Adrenal gland (tissue), 12 donors: Measurements from ENCODE around the gene TKT. TPM values are rescaled to one million over a fixed set of nuclear protein-coding genes. Genes with fewer than 3 reads are reported as not detected.

ENCODE experiments used
- DNase-seq, 7 donors: peaks; one replicate each; pipeline ENCODE4 v3.0.0-alpha.2; 2019 to 2020
- H3K27ac ChIP-seq, 5 donors: fragments of 200-600 bp; sonication (generic) in 4 of 5; 1 replicate in 3 of 5; 2 replicates in 2 of 5; pipeline versions ENCODE4 v1.5.1 to v1.8.0; 2016 to 2020; ENCODE audit warnings: mild to moderate bottlenecking in 1 of 5
- H3K27me3 ChIP-seq: fragments of 200-600 bp; 2 replicates; pipeline ENCODE4 v1.8.0; 2021
- H3K36me3 ChIP-seq, 2 donors: fragments of 200-600 bp; replicated peaks in 1 of 2; 1 replicate in 1 of 2; 2 replicates in 1 of 2; pipeline versions ENCODE4 v1.5.1 to v1.8.0; 2018 to 2022
- H3K4me1 ChIP-seq, 2 donors: fragments of 200-600 bp; replicated peaks in 1 of 2; 1 replicate in 1 of 2; 2 replicates in 1 of 2; pipeline versions ENCODE4 v1.5.1 to v1.8.0; 2018 to 2021
- H3K4me3 ChIP-seq, 4 donors: fragments of 200-600 bp; sonication (generic) in 3 of 4; one replicate each; pipeline ENCODE4 v1.5.1; 2016 to 2018
- H3K9me3 ChIP-seq, 3 donors: fragments of 200-600 bp; sonication (generic) in 1 of 3; replicated peaks in 1 of 3; 1 replicate in 2 of 3; 2 replicates in 1 of 3; pipeline versions ENCODE4 v1.5.1 to v1.8.0; 2016 to 2021
- CTCF ChIP-seq, 6 experiments: fragments of 450-650 bp in 4 of 6; fragments of 200-600 bp in 2 of 6; sonication (generic) in 1 of 6; IDR thresholded peaks; 1 replicate in 5 of 6; 2 replicates in 1 of 6; pipeline versions ENCODE4 v1.5.1 to v1.8.0; 2016 to 2021; ENCODE audit warnings: antibody characterized with exemption in 6 of 6, mild to moderate bottlenecking in 2 of 6, moderate library complexity in 1 of 6
- POLR2A ChIP-seq, 2 donors: fragments of 450-650 bp; IDR thresholded peaks; one replicate each; pipeline ENCODE4 v1.6.1; 2017; ENCODE audit warnings: antibody characterized with exemption in 2 of 2, mild to moderate bottlenecking in 2 of 2, moderate library complexity in 1 of 2
- WGBS, 4 donors: extraction: QIAGEN DNeasy Blood & Tissue Kit in 2 of 4; methylation state at CpG; one replicate each; pipeline versions ENCODE4 v1.1.5 to v1.1.7; 2013 to 2017; 5-methylcytosine and 5-hydroxymethylcytosine counted together
- intact Hi-C, 2 donors: fragments of 100-400 bp; cut with DNase I; formaldehyde crosslinking; loops; one replicate each; pipeline versions ENCODE4 v1.14.1 to v1.15.0; 2022 to 2023
- polyA plus RNA-seq, 3 donors: library from polyadenylated mRNA; stranded (reverse); fragments of 200-250 nt in 2 of 3; fragments of 350-450 nt in 1 of 3; fragmentation: Illumina TruSeq in 1 of 3; extraction: RNeasy Lipid Tissue Mini Kit (QIAGEN cat#74804) in 1 of 3; gene quantifications; one replicate each; pipeline ENCODE4 v1.2.3, GENCODE V29; 2013 to 2014
- total RNA-seq, 9 donors: library from RNA; depleted of rRNA in 4 of 9; stranded (reverse); fragments of >200 nt in 4 of 9; fragments of 120-200 nt in 1 of 9; fragmentation: NEBNext Ultra II Directional in 1 of 9; extraction: Animal tissue kit (Norgen Biotek cat#: 25700) in 1 of 9; gene quantifications; one replicate each; pipeline versions ENCODE4 v1.1.0 to v1.2.4, GENCODE V29; 2013 to 2023
- donor health status: healthy with polysubstance abuse.
- donor health status: Bipolar disorder and iron deficiency.
- donor health status: DM: yes; HTN: yes; CAD: no.
- donor health status: DM: no; HTN: no; CAD: no.
- donor health status: DM: no; HTN: no; CAD: no.
- donor health status: DM: yes; HTN: yes; CAD: no.

TKT gene
- total and polyA plus RNA-seq, 12 donors = 131 to 516 (median 276) TPM

- Histone ChIP-seq H3K27me3 (no peaks in the 10 kb centered on the region), H3K36me3 (peaks cover 0 to 76% of the 10 kb centered on the region in 2 donors), H3K4me1 (peaks cover 6% of the 10 kb centered on the region in 2 donors), H3K27ac (no peak overlapping the region), H3K4me3 (no peak overlapping the region), H3K9me3 (no peaks in the 10 kb centered on the region)
- intact Hi-C loops = no loop called here
- WGBS, 4 donors = 49 to 83% (median 70%) methylated on average over 2 to 4 of the region's 4 CpGs
- TF ChIP-seq POLR2A (IDR thresholded peaks at IDR 0.05) = no peak
- no peak for TF ChIP-seq CTCF (IDR thresholded peaks at IDR 0.05)
- DNase-seq = no peak
These were observed 74.8 kb downstream of the TKT start for GRCh38 chr3:53181024-53181371.

- intact Hi-C loops = no loop called here
- Histone ChIP-seq H3K4me3 (no peak overlapping the region), H3K9me3 (no peaks in the 10 kb centered on the region), H3K27ac (no peak overlapping the region), H3K36me3 (peaks cover 0 to 70% of the 10 kb centered on the region in 2 donors), H3K27me3 (no peaks in the 10 kb centered on the region), H3K4me1 (peaks cover 10 to 11% of the 10 kb centered on the region in 2 donors)
- DNase-seq = no peak
- whole genome bisulfite sequencing, 4 donors = 76 to 81% (median 76%) methylated on average over 9 to 11 of the region's 11 CpGs
- TF ChIP-seq POLR2A (IDR thresholded peaks at IDR 0.05) = no peak
- no peak for TF ChIP-seq CTCF (IDR thresholded peaks at IDR 0.05)
These were observed 75.4 kb downstream of the TKT start for GRCh38 chr3:53180305-53181023.

GRCh38 chr3:53179580-53179979 is 76.2 kb downstream of the TKT start:
- WGBS, 4 donors = 90 to 93% (median 91%) methylated on average over 16 to 20 of the region's 20 CpGs
- Histone ChIP-seq H3K4me1 (peaks cover 10 to 18% of the 10 kb centered on the region in 2 donors), H3K9me3 (no peaks in the 10 kb centered on the region), H3K36me3 (peaks cover 0 to 61% of the 10 kb centered on the region in 2 donors), H3K27me3 (no peaks in the 10 kb centered on the region), H3K27ac (no peak overlapping the region), H3K4me3 (no peak overlapping the region)
- TF ChIP-seq POLR2A (IDR thresholded peaks at IDR 0.05) = no peak
- no peak for DNase-seq
- intact Hi-C loops = no loop called here

DNA sequence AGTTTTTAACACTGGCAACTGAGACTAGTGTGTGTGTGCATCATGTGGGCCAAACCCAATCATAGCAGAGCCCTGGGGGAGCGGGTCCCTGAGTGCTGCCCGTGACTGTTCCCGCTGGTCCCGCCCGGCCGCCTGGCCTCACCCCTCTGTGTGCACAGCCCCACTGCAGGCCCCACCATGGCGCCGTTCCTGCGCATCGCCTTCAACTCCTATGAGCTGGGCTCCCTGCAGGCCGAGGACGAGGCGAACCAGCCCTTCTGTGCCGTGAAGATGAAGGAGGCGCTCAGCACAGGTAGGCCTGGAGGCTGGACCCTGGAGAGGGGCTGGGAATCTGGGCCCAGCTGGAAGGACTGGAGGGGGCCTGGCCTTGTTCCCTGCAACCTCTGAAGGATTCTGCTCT is 77.6 kb downstream of the TKT start:
- Histone ChIP-seq H3K27ac (no peak overlapping the region), H3K27me3 (no peaks in the 10 kb centered on the region), H3K4me3 (no peak overlapping the region), H3K9me3 (no peaks in the 10 kb centered on the region), H3K4me1 (peaks cover 11 to 19% of the 10 kb centered on the region in 2 donors), H3K36me3 (peaks cover 0 to 51% of the 10 kb centered on the region in 2 donors)
- WGBS, 4 donors = 90 to 97% (median 93%) methylated on average over 7 to 15 of the region's 15 CpGs
- DNase-seq = no peak
- intact Hi-C loops = no loop called here
- no peak for TF ChIP-seq POLR2A (IDR thresholded peaks at IDR 0.05)
- TF ChIP-seq CTCF (IDR thresholded peaks at IDR 0.05) = no peak
